Stimulated activated CD4-positive, alpha-beta T cell treated with anti-CD3 and anti-CD28 coated beads, Interleukin-1b, Interleukin-23, amount 100 ng/mL, for 24 hours (primary cell): ENCODE results near the gene ETFB.

Experiments used
- DNase-seq, 4 experiments: peaks; one replicate each; pipeline ENCODE4 v3.0.0-alpha.2; 2020; ENCODE audit warnings: low read depth in 4 of 4, low spot score in 1 of 4

ETFB gene

DNA sequence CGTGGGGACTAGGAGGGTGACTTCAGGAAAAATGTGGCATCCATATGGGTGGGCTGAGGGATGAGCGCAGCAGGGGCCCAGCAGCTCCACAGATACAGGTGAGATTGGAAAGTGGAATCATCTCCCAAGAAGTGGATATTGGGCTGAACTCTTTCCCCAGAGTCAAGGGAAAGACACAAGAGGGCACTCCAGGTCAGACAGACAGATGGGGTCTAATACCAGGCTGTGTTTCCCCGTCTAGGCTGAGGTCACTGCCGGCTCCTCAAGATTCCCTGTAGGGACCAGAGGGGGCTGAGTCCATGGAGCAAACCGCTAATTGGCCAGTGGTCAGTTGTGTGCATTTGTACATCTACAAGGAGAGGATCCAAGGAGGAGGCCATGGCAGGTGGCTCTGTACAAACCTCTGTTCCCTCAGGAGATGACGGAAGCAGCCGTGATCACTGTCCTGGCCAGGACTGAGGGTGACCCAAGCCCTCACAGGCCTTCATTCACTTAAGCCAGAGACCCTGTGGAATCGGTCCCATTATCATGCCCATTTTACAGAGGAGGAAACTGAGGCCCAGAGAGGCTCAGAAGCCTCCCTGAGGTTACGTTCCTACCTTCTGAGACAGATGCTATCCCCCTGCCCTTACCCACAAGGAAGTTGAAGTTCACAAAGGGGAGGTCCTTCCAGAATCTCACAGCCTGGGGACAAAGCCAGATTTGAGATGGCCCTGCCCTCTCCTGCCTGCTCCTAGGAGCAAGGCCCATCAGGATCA, 69.7 kb downstream of the ETFB start:
- no peak for DNase-seq

DNA sequence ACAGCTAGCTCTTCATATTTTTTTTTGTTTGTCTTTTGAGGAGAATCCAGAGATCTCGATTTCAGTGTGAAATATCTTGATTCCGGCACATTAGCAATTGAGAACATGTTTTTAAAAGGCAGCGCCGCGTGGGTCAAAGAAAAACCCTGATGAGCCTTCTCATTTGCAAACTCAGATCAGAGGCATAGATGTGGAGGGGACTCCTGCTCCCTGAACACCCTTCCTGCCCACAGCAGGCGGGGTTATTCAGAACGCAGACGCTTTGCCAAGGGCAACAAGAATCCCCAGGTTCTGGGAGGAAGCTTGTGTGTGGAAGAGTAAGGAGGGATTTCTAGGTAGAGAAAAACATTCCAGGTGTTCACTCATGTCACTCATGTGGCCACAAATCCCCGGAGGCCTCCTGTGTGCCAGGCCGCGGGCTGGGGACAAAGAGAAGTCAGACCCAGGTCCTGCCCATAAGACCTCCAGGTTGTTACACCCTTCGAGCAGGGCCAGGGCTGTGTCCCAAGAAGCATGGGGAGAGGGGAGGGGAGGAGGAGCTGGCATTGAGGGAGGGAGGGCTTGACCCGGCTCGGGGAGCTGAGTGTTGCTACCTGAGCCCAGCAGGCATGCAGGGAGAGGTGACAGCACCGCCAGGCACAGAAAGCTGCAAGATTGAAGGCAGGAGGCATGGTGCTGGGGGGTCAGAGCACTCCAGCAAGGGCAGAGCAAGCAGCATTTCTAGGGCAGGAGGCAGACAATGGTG, 70.6 kb downstream of the ETFB start:
- DNase-seq, result no peak
